Measurements from ENCODE around the gene TRAP1. TPM values are rescaled to one million over a fixed set of nuclear protein-coding genes. Genes with fewer than 3 reads are reported as not detected.

TRAP1 gene
- polyA plus RNA-seq, 1 of the 3 experiments (the other 2 are of a cell fraction): 129 TPM

- TF ChIP-seq RFX5 (IDR thresholded peaks at IDR 0.05; ENCODE audit: low read length): no peak
Observed at GRCh38 chr16:3652373-3653195, 64.7 kb downstream of the TRAP1 start (continued).

GRCh38 chr16:3651461-3652372 is 65.6 kb downstream of the TRAP1 start:
- TF ChIP-seq, protein P1, sequence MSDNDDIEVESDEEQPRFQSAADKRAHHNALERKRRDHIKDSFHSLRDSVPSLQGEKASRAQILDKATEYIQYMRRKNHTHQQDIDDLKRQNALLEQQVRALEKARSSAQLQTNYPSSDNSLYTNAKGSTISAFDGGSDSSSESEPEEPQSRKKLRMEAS (IDR thresholded peaks at IDR 0.05; ENCODE audit: low read depth): no peak
- no peak for TF ChIP-seq ELF1 (IDR thresholded peaks at IDR 0.05)
- no peak for TF ChIP-seq PBX3 (IDR thresholded peaks at IDR 0.05)
- no peak for TF ChIP-seq RFX5 (IDR thresholded peaks at IDR 0.05; ENCODE audit: low read length)
- no peak for TF ChIP-seq CHD2 (IDR thresholded peaks at IDR 0.05; ENCODE audit: low read length, partially characterized antibody)
- CTCF ChIA-PET: no interaction called here
- 89% methylated on average over 17 of the region's 18 CpGs for WGBS (ENCODE audit: low lambda C conversion rate)

GRCh38 chr16:3650631-3651265 is 66.6 kb downstream of the TRAP1 start:
- Histone ChIP-seq H3K79me2 (ENCODE audit: insufficient read depth) (no peaks in the 10 kb centered on the region), H3K27ac (ENCODE audit: low read depth in 2 of 2, low read length in 1 of 2) (no peak overlapping the region), H3K9me3 (no peaks in the 10 kb centered on the region), H3F3A (replicated peaks; ENCODE audit: insufficient read depth) (no peaks in the 10 kb centered on the region), H3K36me3 (replicated peaks in 1 of 2; ENCODE audit: control insufficient read depth in 1 of 2, insufficient read depth in 2 of 2, low read length in 1 of 2) (peaks cover 4 to 27% of the 10 kb centered on the region in 2 experiments), H2AFZ (ENCODE audit: low read depth) (no peak overlapping the region), H3K4me3 (ENCODE audit: low read depth in 2 of 2, low read length in 1 of 2) (no peak overlapping the region), H3K4me1 (ENCODE audit: control insufficient read depth in 1 of 2, insufficient read depth in 2 of 2, low read depth in 1 of 2, low read length in 1 of 2) (peaks cover 0 to 2% of the 10 kb centered on the region in 2 experiments; a peak in 1 of 4 replicates), H3K4me2 (no peak overlapping the region), H3K9me2 (no peaks in the 10 kb centered on the region), H3K9ac (no peak overlapping the region), H3K27me3 (ENCODE audit: insufficient read depth) (no peaks in the 10 kb centered on the region), H4K20me1 (ENCODE audit: insufficient read depth) (no peaks in the 10 kb centered on the region)
- POLR2A ChIA-PET: no interaction called here
- no peak for DNase-seq
- CTCF ChIA-PET: no interaction called here
- TF ChIP-seq RFX5 (IDR thresholded peaks at IDR 0.05; ENCODE audit: low read length) (no peak), RAD21 (IDR thresholded peaks at IDR 0.05; ENCODE audit: low read length) (no peak)
- 96% methylated on average over 13 of the region's 13 CpGs for WGBS (ENCODE audit: low lambda C conversion rate)

More at GRCh38 chr16:3651461-3652372, 65.6 kb downstream of the TRAP1 start:
- Histone ChIP-seq H4K20me1 (ENCODE audit: insufficient read depth) (no peaks in the 10 kb centered on the region), H3K9me2 (no peaks in the 10 kb centered on the region), H2AFZ (ENCODE audit: low read depth) (no peak overlapping the region), H3K79me2 (ENCODE audit: insufficient read depth) (no peaks in the 10 kb centered on the region), H3K9ac (no peak overlapping the region), H3K27ac (ENCODE audit: low read depth in 2 of 2, low read length in 1 of 2) (no peak overlapping the region), H3K36me3 (replicated peaks in 1 of 2; ENCODE audit: control insufficient read depth in 1 of 2, insufficient read depth in 2 of 2, low read length in 1 of 2) (peaks cover 4 to 35% of the 10 kb centered on the region in 2 experiments), H3K27me3 (ENCODE audit: insufficient read depth) (no peaks in the 10 kb centered on the region), H3K4me1 (ENCODE audit: control insufficient read depth in 1 of 2, insufficient read depth in 2 of 2, low read depth in 1 of 2, low read length in 1 of 2) (peaks cover 0 to 4% of the 10 kb centered on the region in 2 experiments; a peak in 1 of 4 replicates), H3F3A (replicated peaks; ENCODE audit: insufficient read depth) (no peaks in the 10 kb centered on the region), H3K9me3 (no peaks in the 10 kb centered on the region), H3K4me2 (no peak overlapping the region), H3K4me3 (ENCODE audit: low read depth in 2 of 2, low read length in 1 of 2) (no peak overlapping the region)
- no peak for DNase-seq
- POLR2A ChIA-PET: no interaction called here
